HepG2 (cell line): ENCODE measurements around the gene VAX1.

Experiments
- CHD2 ChIP-seq: IDR thresholded peaks from 2 replicates; pipeline ENCODE4 v1.6.1; 2011; ENCODE audit warnings: low read depth, low read length, improper control_type of control experiment
- CTCF ChIP-seq: sonication (generic); formaldehyde crosslinking; IDR thresholded peaks from 2 replicates; pipeline ENCODE4 v1.5.0; 2020; ENCODE audit warnings: mild to moderate bottlenecking, missing genetic modification reagents, moderate library complexity
- KDM4B ChIP-seq: sonication (generic); formaldehyde crosslinking; IDR thresholded peaks from 2 replicates; pipeline ENCODE4 v1.4.0; 2020; ENCODE audit warnings: missing genetic modification reagents
- POLR2A ChIP-seq, 2 experiments: IDR thresholded peaks; 2 replicates each; pipeline ENCODE4 v1.6.1; 2011; ENCODE audit warnings: low read depth in 2 of 2, low read length in 2 of 2, mild to moderate bottlenecking in 1 of 2, moderate library complexity in 1 of 2; ENCODE audit not compliant: insufficient read depth in 1 of 2
- POLR2AphosphoS2 ChIP-seq: IDR thresholded peaks from 2 replicates; pipeline ENCODE4 v1.6.1; 2011; ENCODE audit warnings: low read depth, low read length, improper control_type of control experiment
- POLR2AphosphoS5 ChIP-seq: IDR thresholded peaks from 2 replicates; pipeline ENCODE4 v1.6.1; 2012; ENCODE audit warnings: low read depth, low read length
- TAF1 ChIP-seq: sonication (generic); formaldehyde crosslinking; IDR thresholded peaks from 2 replicates; pipeline ENCODE4 v1.4.0; 2020; ENCODE audit warnings: missing genetic modification reagents
- TCF7L2 ChIP-seq: IDR thresholded peaks from 2 replicates; pipeline ENCODE4 v1.6.1; 2011; ENCODE audit warnings: mild to moderate bottlenecking, low read depth, low read length, moderate library complexity
- TRIM24 ChIP-seq: sonication (generic); formaldehyde crosslinking; IDR thresholded peaks from 2 replicates; pipeline ENCODE4 v1.8.0; 2022; ENCODE audit warnings: mild to moderate bottlenecking, missing genetic modification reagents
- ZNF274 ChIP-seq: sonication (generic); formaldehyde crosslinking; IDR thresholded peaks from 2 replicates; pipeline ENCODE4 v1.5.1; 2020; ENCODE audit warnings: mild to moderate bottlenecking, missing genetic modification reagents
- ZNF333 ChIP-seq: sonication (generic); formaldehyde crosslinking; IDR thresholded peaks from 2 replicates; pipeline ENCODE4 v1.4.0; 2020; ENCODE audit warnings: mild to moderate bottlenecking, missing genetic modification reagents, borderline replicate concordance
- ZNF703 ChIP-seq: sonication (generic); formaldehyde crosslinking; IDR thresholded peaks from 2 replicates; pipeline ENCODE4 v1.5.1; 2020; ENCODE audit warnings: missing genetic modification reagents, mild to moderate bottlenecking, moderate library complexity, borderline replicate concordance

GRCh38 chr10:117107238-117107637 is 30.8 kb downstream of the VAX1 start:
- TF ChIP-seq ZNF274 (CRISPR knock-in tag) (no peak), TRIM24 (CRISPR knock-in tag) (no peak), TAF1 (no peak), CTCF (CRISPR knock-in tag) (no peak), POLR2A (IDR thresholded peaks at IDR 0.05; ENCODE audit: insufficient read depth in 1 of 2, low read depth in 2 of 2, low read length in 2 of 2) (no peak), POLR2AphosphoS2 (no peak), TCF7L2 (no peak), POLR2AphosphoS5 (no peak), CHD2 (no peak), ZNF333 (no peak), KDM4B (CRISPR knock-in tag) (no peak), ZNF703 (CRISPR knock-in tag) (no peak)
